SK-N-MC (cell line): ENCODE data around the gene TMPRSS9.
"Not testable (repeated sequence)": the region's sequence is repeated elsewhere in the genome, so short reads cannot be mapped to it uniquely, and the experiment has no call there.

ENCODE experiments used
- DNase-seq: peaks from one replicate; pipeline ENCODE4 v3.0.0-alpha.2; 2011; ENCODE audit warnings: low read depth, low spot score
- H3K27ac ChIP-seq: fragments of 200-600 bp; sonication (generic); 2 replicates; pipeline ENCODE4 v1.5.1; 2016; ENCODE audit warnings: mixed run types
- H3K36me3 ChIP-seq: fragments of 200-600 bp; sonication (generic); 2 replicates; pipeline ENCODE4 v1.6.1; 2017; ENCODE audit warnings: antibody characterized with exemption, low read length, mixed read lengths; ENCODE audit not compliant: insufficient read depth
- H3K4me3 ChIP-seq: fragments of 200-600 bp; sonication (generic); 2 replicates; pipeline ENCODE4 v1.5.1; 2016
- H3K9ac ChIP-seq: fragments of 200-600 bp; sonication (generic); 2 replicates; pipeline ENCODE4 v1.8.0; 2017; ENCODE audit warnings: mixed run types, mixed read lengths; ENCODE audit not compliant: insufficient read length
- H3K9me3 ChIP-seq: fragments of 200-600 bp; sonication (generic); 2 replicates; pipeline ENCODE4 v1.6.1; 2017; ENCODE audit warnings: low read depth, mild to moderate bottlenecking, antibody characterized with exemption, low read length, moderate library complexity, mixed read lengths
- EZH2 ChIP-seq: fragments of 200-600 bp; sonication (generic); IDR thresholded peaks from one replicate; pipeline ENCODE4 v1.6.1; 2017; ENCODE audit warnings: antibody characterized with exemption
- FOXP2 ChIP-seq: optimal IDR thresholded peaks from 2 replicates; pipeline ENCODE3; 2011; ENCODE audit warnings: mild to moderate bottlenecking, moderate library complexity; ENCODE audit not compliant: insufficient read depth; ENCODE audit errors: extremely low read length, control extremely low read depth
- POLR2AphosphoS5 ChIP-seq: IDR thresholded peaks from 2 replicates; pipeline ENCODE4 v1.6.1; 2012; ENCODE audit warnings: mild to moderate bottlenecking, low read depth, low read length, borderline replicate concordance

TMPRSS9 gene

GRCh38 chr19:2415973-2416319 is 55.9 kb downstream of the TMPRSS9 start:
- Histone ChIP-seq H3K9ac (no peak overlapping the region), H3K9me3 (no peaks in the 10 kb centered on the region), H3K4me3 (no peak overlapping the region), H3K27ac (no peak overlapping the region), H3K36me3 (no peaks in the 10 kb centered on the region)
- DNase-seq: no peak
- no peak for TF ChIP-seq EZH2
- no peak for TF ChIP-seq FOXP2
- TF ChIP-seq POLR2AphosphoS5: no peak; the same call in 1 of the 2 replicates

GRCh38 chr19:2416321-2417097 is 56.4 kb downstream of the TMPRSS9 start:
- no peak overlapping the region for H3K4me3 ChIP-seq

GRCh38 chr19:2417436-2417835 is 57.4 kb downstream of the TMPRSS9 start:
- not testable (repeated sequence) for H3K9ac ChIP-seq, H3K36me3 ChIP-seq, H3K9me3 ChIP-seq, H3K27ac ChIP-seq, H3K4me3 ChIP-seq, DNase-seq

More at GRCh38 chr19:2416321-2417097, 56.4 kb downstream of the TMPRSS9 start:
- Histone ChIP-seq H3K27ac (no peak overlapping the region), H3K36me3 (no peaks in the 10 kb centered on the region), H3K9me3 (no peaks in the 10 kb centered on the region), H3K9ac (no peak overlapping the region)
- TF ChIP-seq EZH2 (no peak), POLR2AphosphoS5 (no peak), FOXP2 (no peak)
- no peak for DNase-seq

- TF ChIP-seq EZH2 (no peak), POLR2AphosphoS5 (no peak), FOXP2 (no peak)
- Histone ChIP-seq H3K9ac (no peak overlapping the region), H3K27ac (no peak overlapping the region), H3K9me3 (no peaks in the 10 kb centered on the region), H3K4me3 (no peak overlapping the region), H3K36me3 (no peaks in the 10 kb centered on the region)
- no peak for DNase-seq
These were observed 57.9 kb downstream of the TMPRSS9 start for GRCh38 chr19:2417881-2418406.

GRCh38 chr19:2419754-2420153 is 59.7 kb downstream of the TMPRSS9 start:
- Histone ChIP-seq H3K9me3 (no peaks in the 10 kb centered on the region), H3K4me3 (no peak overlapping the region), H3K27ac (no peak overlapping the region), H3K36me3 (peaks cover 6% of the 10 kb centered on the region; the same call in 1 of the 2 replicates), H3K9ac (no peak overlapping the region)
- TF ChIP-seq EZH2 (no peak), FOXP2 (no peak), POLR2AphosphoS5 (no peak)
- no peak for DNase-seq

- DNase-seq: no peak
- TF ChIP-seq EZH2 (no peak), POLR2AphosphoS5 (no peak), FOXP2 (no peak)
- peaks cover 7% of the 10 kb centered on the region; the same call in 1 of the 2 replicates for H3K36me3 ChIP-seq
- H3K27ac ChIP-seq: no peak overlapping the region
- no peak overlapping the region for H3K9ac ChIP-seq
- no peaks in the 10 kb centered on the region for H3K9me3 ChIP-seq
- no peak overlapping the region for H3K4me3 ChIP-seq
These were observed 60.4 kb downstream of the TMPRSS9 start for GRCh38 chr19:2420490-2420889.

GRCh38 chr19:2421581-2422306 is 61.7 kb downstream of the TMPRSS9 start:
- no peak overlapping the region for H3K27ac ChIP-seq
- no peak for DNase-seq
- peaks cover 19% of the 10 kb centered on the region for H3K36me3 ChIP-seq
- TF ChIP-seq POLR2AphosphoS5 (no peak), EZH2 (no peak), FOXP2 (no peak)
- no peaks in the 10 kb centered on the region for H3K9me3 ChIP-seq
- no peak overlapping the region for H3K9ac ChIP-seq
- H3K4me3 ChIP-seq: no peak overlapping the region

- no peak for DNase-seq
These were observed 63.2 kb downstream of the TMPRSS9 start for GRCh38 chr19:2423071-2423914.

More at GRCh38 chr19:2423071-2423914, 63.2 kb downstream of the TMPRSS9 start:
- Histone ChIP-seq H3K36me3 (peaks cover 20% of the 10 kb centered on the region), H3K9me3 (no peaks in the 10 kb centered on the region), H3K9ac (no peak overlapping the region), H3K27ac (no peak overlapping the region), H3K4me3 (no peak overlapping the region)
- TF ChIP-seq EZH2: no peak
- TF ChIP-seq FOXP2: no peak
- peak; percentile 4; the same call in 1 of the 2 replicates for TF ChIP-seq POLR2AphosphoS5
